ENCODE data around the gene CEP152.

DNA sequence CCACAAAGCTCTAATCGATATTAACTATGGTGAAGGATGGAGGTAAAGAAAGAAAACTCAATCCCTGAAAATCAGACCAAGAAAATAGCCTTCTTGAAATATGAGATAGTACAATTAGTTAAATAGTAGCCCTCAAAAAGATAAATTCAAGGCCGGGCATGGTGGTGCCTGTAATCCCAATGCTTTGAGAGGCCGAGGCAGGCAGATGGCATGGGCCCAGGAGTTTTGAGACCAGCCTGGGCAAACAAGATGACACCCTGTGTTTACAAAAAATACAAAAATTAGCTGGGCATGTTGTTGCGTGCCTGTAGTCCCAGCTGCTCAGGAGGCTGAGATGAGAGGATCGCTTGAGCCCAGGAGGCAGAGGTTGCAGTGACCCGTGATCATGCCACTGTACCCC, 31.6 kb upstream of the CEP152 start:
- TF ChIP-seq, protein P1, sequence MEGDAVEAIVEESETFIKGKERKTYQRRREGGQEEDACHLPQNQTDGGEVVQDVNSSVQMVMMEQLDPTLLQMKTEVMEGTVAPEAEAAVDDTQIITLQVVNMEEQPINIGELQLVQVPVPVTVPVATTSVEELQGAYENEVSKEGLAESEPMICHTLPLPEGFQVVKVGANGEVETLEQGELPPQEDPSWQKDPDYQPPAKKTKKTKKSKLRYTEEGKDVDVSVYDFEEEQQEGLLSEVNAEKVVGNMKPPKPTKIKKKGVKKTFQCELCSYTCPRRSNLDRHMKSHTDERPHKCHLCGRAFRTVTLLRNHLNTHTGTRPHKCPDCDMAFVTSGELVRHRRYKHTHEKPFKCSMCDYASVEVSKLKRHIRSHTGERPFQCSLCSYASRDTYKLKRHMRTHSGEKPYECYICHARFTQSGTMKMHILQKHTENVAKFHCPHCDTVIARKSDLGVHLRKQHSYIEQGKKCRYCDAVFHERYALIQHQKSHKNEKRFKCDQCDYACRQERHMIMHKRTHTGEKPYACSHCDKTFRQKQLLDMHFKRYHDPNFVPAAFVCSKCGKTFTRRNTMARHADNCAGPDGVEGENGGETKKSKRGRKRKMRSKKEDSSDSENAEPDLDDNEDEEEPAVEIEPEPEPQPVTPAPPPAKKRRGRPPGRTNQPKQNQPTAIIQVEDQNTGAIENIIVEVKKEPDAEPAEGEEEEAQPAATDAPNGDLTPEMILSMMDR (IDR thresholded peaks at IDR 0.05 in 4 of 5, conservative IDR thresholded peaks at IDR 0.05 in 1 of 5), result no peak
- TF ChIP-seq POLR2A (IDR thresholded peaks at IDR 0.05), result no peak

All from gastrocnemius medialis (tissue), 4 donors.